ENCODE data around the gene SSU72. TPM values are rescaled to one million over a fixed set of nuclear protein-coding genes. Genes with fewer than 3 reads are reported as not detected.
"Not testable (repeated sequence)": the region's sequence is repeated elsewhere in the genome, so short reads cannot be mapped to it uniquely, and the experiment has no call there.

SSU72 gene
- total and polyA plus RNA-seq, 8 donors: 45.7 to 215 (median 92.1) TPM

- 90 to 95% (median 93%) methylated on average over 23 to 31 of the region's 31 CpGs for WGBS, 5 donors
- Histone ChIP-seq H3K4me1 (no peaks in the 10 kb centered on the region), H3K27me3 (no peaks in the 10 kb centered on the region), H3K4me3 (no peak overlapping the region), H3K27ac (no peak overlapping the region), H3K36me3 (peaks cover 5 to 76% (median 71%) of the 10 kb centered on the region in 4 donors), H3K9me3 (peaks cover 0 to 11% (median 2%) of the 10 kb centered on the region in 4 donors)
- intact Hi-C loops (cut with DNase I; ENCODE audit: low total_unique reads): no loop called here
- TF ChIP-seq POLR2A (IDR thresholded peaks at IDR 0.05) (no peak), EP300 (IDR thresholded peaks at IDR 0.05) (no peak), POLR2AphosphoS5 (IDR thresholded peaks at IDR 0.05) (no peak), CTCF (IDR thresholded peaks at IDR 0.05) (no peak)
- no peak for DNase-seq
These were observed 47.4 kb downstream of the SSU72 start for GRCh38 chr1:1527092-1527816.

- WGBS, 5 donors: 93 to 99% (median 97%) methylated on average over 8 to 15 of the region's 21 CpGs; no CpG with 5 or more reads in 2 of the 5 donors
- DNase-seq; H3K27me3 ChIP-seq; H3K4me3 ChIP-seq; intact Hi-C loops (cut with DNase I; ENCODE audit: low total_unique reads); H3K27ac ChIP-seq; H3K9me3 ChIP-seq; H3K4me1 ChIP-seq: not testable (repeated sequence)
- peaks cover 8 to 78% (median 75%) of the 10 kb centered on the region in 4 donors for H3K36me3 ChIP-seq
These were observed 48.2 kb downstream of the SSU72 start for GRCh38 chr1:1526476-1526875.

GRCh38 chr1:1524750-1525383 is 49.8 kb downstream of the SSU72 start:
- intact Hi-C loops (cut with DNase I; ENCODE audit: low total_unique reads); H3K4me1 ChIP-seq; DNase-seq; H3K9me3 ChIP-seq; H3K27ac ChIP-seq; H3K4me3 ChIP-seq; H3K27me3 ChIP-seq: not testable (repeated sequence)
- H3K36me3 ChIP-seq: peaks cover 14 to 89% (median 88%) of the 10 kb centered on the region in 4 donors
- WGBS, 5 donors: 89 to 95% (median 92%) methylated on average over 22 to 27 of the region's 30 CpGs

GRCh38 chr1:1523651-1524050 is 51.0 kb downstream of the SSU72 start:
- H3K9me3 ChIP-seq; H3K27ac ChIP-seq; H3K4me3 ChIP-seq; H3K4me1 ChIP-seq; intact Hi-C loops (cut with DNase I; ENCODE audit: low total_unique reads); H3K27me3 ChIP-seq; DNase-seq: not testable (repeated sequence)
- peaks cover 14 to 83% (median 81%) of the 10 kb centered on the region in 4 donors for H3K36me3 ChIP-seq
- WGBS, 5 donors: 91 to 95% (median 94%) methylated on average over 16 to 17 of the region's 17 CpGs; no CpG with 5 or more reads in 1 of the 5 donors

GRCh38 chr1:1523226-1523625 is 51.4 kb downstream of the SSU72 start:
- H3K4me1 ChIP-seq; H3K27ac ChIP-seq; intact Hi-C loops (cut with DNase I; ENCODE audit: low total_unique reads); H3K4me3 ChIP-seq; H3K9me3 ChIP-seq; H3K27me3 ChIP-seq; DNase-seq: not testable (repeated sequence)
- 88 to 98% (median 96%) methylated on average over 13 to 31 of the region's 31 CpGs for WGBS, 5 donors
- peaks cover 15 to 83% (median 81%) of the 10 kb centered on the region in 4 donors for H3K36me3 ChIP-seq

GRCh38 chr1:1522536-1522935 is 52.1 kb downstream of the SSU72 start:
- H3K9me3 ChIP-seq; H3K27me3 ChIP-seq; H3K4me1 ChIP-seq; intact Hi-C loops (cut with DNase I; ENCODE audit: low total_unique reads); H3K27ac ChIP-seq; DNase-seq; H3K4me3 ChIP-seq: not testable (repeated sequence)
- peaks cover 21 to 82% (median 81%) of the 10 kb centered on the region in 4 donors for H3K36me3 ChIP-seq
- WGBS, 5 donors: 90 to 97% (median 95%) methylated on average over 17 to 30 of the region's 30 CpGs

- H3K9me3 ChIP-seq: no peaks in the 10 kb centered on the region
- no peak overlapping the region for H3K4me3 ChIP-seq
- TF ChIP-seq CTCF (IDR thresholded peaks at IDR 0.05): no peak
- no peak for TF ChIP-seq POLR2A (IDR thresholded peaks at IDR 0.05)
- TF ChIP-seq EP300 (IDR thresholded peaks at IDR 0.05): no peak
- no peak for TF ChIP-seq POLR2AphosphoS5 (IDR thresholded peaks at IDR 0.05)
- no peak overlapping the region for H3K27ac ChIP-seq
- H3K36me3 ChIP-seq: peaks cover 21 to 80% (median 78%) of the 10 kb centered on the region in 4 donors
- no peaks in the 10 kb centered on the region for H3K4me1 ChIP-seq
- no peak for DNase-seq
- 92 to 97% (median 96%) methylated on average over 18 to 19 of the region's 19 CpGs for WGBS, 5 donors
- intact Hi-C loops (cut with DNase I; ENCODE audit: low total_unique reads): no loop called here
- no peaks in the 10 kb centered on the region for H3K27me3 ChIP-seq
These were observed 53.3 kb downstream of the SSU72 start for GRCh38 chr1:1521331-1521730.

GRCh38 chr1:1519805-1520505 is 54.7 kb downstream of the SSU72 start:
- WGBS, 5 donors: 96 to 98% (median 97%) methylated on average over 30 to 51 of the region's 51 CpGs
- H3K27me3 ChIP-seq; H3K27ac ChIP-seq; H3K9me3 ChIP-seq; H3K4me3 ChIP-seq; intact Hi-C loops (cut with DNase I; ENCODE audit: low total_unique reads); H3K4me1 ChIP-seq; DNase-seq: not testable (repeated sequence)
- peaks cover 17 to 77% (median 68%) of the 10 kb centered on the region in 4 donors for H3K36me3 ChIP-seq

- H3K4me1 ChIP-seq; H3K27me3 ChIP-seq; H3K4me3 ChIP-seq; DNase-seq; H3K9me3 ChIP-seq; H3K27ac ChIP-seq; intact Hi-C loops (cut with DNase I; ENCODE audit: low total_unique reads): not testable (repeated sequence)
- peaks cover 17 to 73% (median 63%) of the 10 kb centered on the region in 4 donors for H3K36me3 ChIP-seq
- 92 to 96% (median 95%) methylated on average over 15 to 19 of the region's 19 CpGs for WGBS, 5 donors
These were observed 56.0 kb downstream of the SSU72 start for GRCh38 chr1:1518621-1519007.

Measured in stomach (tissue), 9 donors.